ENCODE data around the gene RIN3. TPM values are rescaled to one million over a fixed set of nuclear protein-coding genes. Genes with fewer than 3 reads are reported as not detected.

The RIN3 gene
- total RNA-seq, 4 donors from 2014 or later = 13.5 to 22.2 (median 16.2) TPM

DNA sequence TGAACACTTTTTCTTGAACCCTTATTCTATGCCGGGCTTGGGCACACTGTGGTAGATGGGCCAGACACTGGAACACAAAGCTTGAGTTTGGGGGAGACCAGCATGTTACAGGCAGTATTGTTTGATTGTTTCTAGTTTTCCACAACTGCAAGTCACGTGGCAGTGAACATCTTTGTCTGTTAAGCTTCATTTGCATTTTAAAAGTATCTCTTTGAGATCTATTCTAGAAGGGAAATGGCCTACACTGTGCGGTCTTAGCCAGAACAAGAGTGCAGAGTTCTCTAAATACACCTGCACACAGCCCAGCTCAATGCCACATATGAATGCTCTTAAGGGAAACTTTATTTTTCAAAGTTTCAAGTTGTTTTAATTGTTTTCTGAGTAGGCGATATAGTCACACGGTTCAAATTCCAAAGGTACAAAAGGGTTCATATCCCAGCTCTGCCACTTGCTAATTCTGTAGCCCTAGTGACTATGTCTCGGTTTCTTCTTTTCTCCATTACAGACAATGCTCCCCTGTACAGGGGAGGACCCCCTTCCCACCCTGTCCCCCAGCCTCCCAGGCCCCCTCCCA lies 24.9 kb downstream of the RIN3 start:
- Histone ChIP-seq H3K9me3 (no peaks in the 10 kb centered on the region), H3K27ac (peak overlapping the region in 2 of 4 donors; percentile 81 to 85), H3K36me3 (no peaks in the 10 kb centered on the region), H3K27me3 (no peaks in the 10 kb centered on the region), H3K4me3 (no peak overlapping the region), H3K4me1 (peaks cover 0 to 51% (median 12%) of the 10 kb centered on the region in 3 donors)
- ATAC-seq = no peak
- TF ChIP-seq EP300 (IDR thresholded peaks at IDR 0.05) (no peak), POLR2AphosphoS5 (IDR thresholded peaks at IDR 0.05) (no peak), POLR2A (IDR thresholded peaks at IDR 0.05) (no peak)
- TF ChIP-seq, protein P1, sequence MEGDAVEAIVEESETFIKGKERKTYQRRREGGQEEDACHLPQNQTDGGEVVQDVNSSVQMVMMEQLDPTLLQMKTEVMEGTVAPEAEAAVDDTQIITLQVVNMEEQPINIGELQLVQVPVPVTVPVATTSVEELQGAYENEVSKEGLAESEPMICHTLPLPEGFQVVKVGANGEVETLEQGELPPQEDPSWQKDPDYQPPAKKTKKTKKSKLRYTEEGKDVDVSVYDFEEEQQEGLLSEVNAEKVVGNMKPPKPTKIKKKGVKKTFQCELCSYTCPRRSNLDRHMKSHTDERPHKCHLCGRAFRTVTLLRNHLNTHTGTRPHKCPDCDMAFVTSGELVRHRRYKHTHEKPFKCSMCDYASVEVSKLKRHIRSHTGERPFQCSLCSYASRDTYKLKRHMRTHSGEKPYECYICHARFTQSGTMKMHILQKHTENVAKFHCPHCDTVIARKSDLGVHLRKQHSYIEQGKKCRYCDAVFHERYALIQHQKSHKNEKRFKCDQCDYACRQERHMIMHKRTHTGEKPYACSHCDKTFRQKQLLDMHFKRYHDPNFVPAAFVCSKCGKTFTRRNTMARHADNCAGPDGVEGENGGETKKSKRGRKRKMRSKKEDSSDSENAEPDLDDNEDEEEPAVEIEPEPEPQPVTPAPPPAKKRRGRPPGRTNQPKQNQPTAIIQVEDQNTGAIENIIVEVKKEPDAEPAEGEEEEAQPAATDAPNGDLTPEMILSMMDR (IDR thresholded peaks at IDR 0.05) = no peak
- WGBS, 2 donors (ENCODE audit: low coverage in 1 of 2) = 78 to 83% methylated on average over 3 to 6 of the region's 6 CpGs

DNA sequence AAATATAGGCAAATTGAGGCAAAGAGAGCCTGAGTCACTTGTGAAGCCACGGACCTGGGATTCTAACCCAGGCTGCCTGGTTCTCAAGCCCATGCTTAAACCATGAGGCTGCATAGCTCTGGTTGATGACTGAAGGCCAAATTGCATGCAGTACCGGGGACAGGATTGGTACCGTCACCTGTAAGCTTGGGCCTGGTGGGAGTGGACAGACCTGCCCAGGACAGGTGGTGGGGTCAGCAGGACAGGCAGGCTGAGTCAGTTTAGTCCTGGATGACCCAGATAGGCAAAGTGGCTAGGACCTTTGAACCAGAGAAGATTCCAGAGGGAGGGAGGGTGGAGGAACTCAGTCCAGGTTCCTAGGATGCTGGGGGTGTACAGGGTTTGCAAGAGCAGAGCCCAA lies 25.8 kb downstream of the RIN3 start:
- TF ChIP-seq POLR2A (IDR thresholded peaks at IDR 0.05) (no peak), POLR2AphosphoS5 (IDR thresholded peaks at IDR 0.05) (no peak), EP300 (IDR thresholded peaks at IDR 0.05) (no peak)
- TF ChIP-seq, protein P1 (IDR thresholded peaks at IDR 0.05) = no peak
- H3K9me3 ChIP-seq = no peaks in the 10 kb centered on the region
- H3K27me3 ChIP-seq = no peaks in the 10 kb centered on the region
- H3K27ac ChIP-seq = peak overlapping the region in 3 of 4 donors; percentile 77 to 85 (median 81)
- H3K36me3 ChIP-seq = no peaks in the 10 kb centered on the region
- H3K4me1 ChIP-seq = peaks cover 0 to 51% (median 12%) of the 10 kb centered on the region in 3 donors
- WGBS, 2 donors (ENCODE audit: low coverage in 1 of 2) = no CpG with 5 or more reads among the region's 3 CpGs
- no peak for ATAC-seq
- no peak overlapping the region for H3K4me3 ChIP-seq

DNA sequence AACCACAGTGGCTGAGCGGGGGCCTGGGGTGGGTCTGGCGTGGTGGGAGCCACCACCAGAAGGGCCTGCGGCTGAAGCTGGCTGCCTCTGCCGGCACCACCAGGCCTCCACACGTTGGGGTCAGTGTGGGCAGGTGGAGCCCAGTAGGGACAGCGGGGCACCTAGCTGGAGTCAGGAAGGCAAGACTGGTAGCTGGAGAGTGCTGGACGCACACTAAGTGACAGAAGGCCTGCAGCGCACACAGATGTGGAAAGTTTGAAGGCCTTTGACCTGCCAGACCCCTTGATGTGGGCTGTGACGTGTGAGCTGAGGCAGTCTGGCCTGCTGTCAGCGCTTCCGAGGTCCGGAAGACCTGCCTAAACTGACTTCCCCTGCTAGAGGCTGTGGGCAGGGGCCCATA lies 26.3 kb downstream of the RIN3 start:
- no peaks in the 10 kb centered on the region for H3K27me3 ChIP-seq
- TF ChIP-seq, protein P1 (IDR thresholded peaks at IDR 0.05) = no peak
- TF ChIP-seq POLR2A (IDR thresholded peaks at IDR 0.05) (no peak), EP300 (IDR thresholded peaks at IDR 0.05) (no peak), POLR2AphosphoS5 (IDR thresholded peaks at IDR 0.05) (no peak)
- no peak overlapping the region for H3K4me3 ChIP-seq
- no peaks in the 10 kb centered on the region for H3K36me3 ChIP-seq
- peak; percentile 4 for ATAC-seq
- WGBS, 2 donors (ENCODE audit: low coverage in 1 of 2) = 69 to 100% methylated on average over 1 to 4 of the region's 12 CpGs
- H3K9me3 ChIP-seq = no peaks in the 10 kb centered on the region
- H3K27ac ChIP-seq = peak overlapping the region; percentile 10 to 85 (median 79)
- H3K4me1 ChIP-seq = peaks cover 0 to 51% (median 12%) of the 10 kb centered on the region in 3 donors

DNA sequence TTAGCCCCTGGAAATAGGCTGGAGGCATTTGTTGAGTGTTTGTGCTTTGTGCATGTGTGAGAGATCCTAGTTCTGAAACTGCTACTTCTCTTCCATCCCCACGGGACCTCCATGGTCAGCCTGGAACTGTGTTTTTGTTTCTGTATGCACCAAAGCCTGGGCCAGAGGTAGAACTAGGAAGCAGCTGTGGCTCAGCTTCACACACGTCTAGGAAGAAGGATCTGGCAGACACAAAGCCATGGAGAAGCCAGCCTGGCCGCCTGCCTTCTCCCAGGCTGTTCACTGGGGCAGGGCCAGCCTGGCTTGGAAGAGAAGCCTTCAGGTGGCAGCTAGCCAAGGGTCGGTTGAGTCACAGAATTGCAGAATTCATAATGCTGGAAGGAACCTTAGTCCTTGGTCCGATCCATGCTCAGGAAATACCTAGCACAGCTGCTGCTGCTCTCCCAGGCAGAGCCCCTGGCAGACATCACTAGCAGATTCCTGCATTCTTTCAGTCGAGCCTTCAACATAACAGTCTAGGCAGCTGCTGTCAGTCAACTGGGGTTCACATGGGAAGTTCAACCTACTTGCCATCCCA lies 27.0 kb downstream of the RIN3 start:
- Histone ChIP-seq H3K27me3 (no peaks in the 10 kb centered on the region), H3K4me1 (peaks cover 0 to 51% (median 12%) of the 10 kb centered on the region in 3 donors)
- peak; percentile 97 for ATAC-seq

DNA sequence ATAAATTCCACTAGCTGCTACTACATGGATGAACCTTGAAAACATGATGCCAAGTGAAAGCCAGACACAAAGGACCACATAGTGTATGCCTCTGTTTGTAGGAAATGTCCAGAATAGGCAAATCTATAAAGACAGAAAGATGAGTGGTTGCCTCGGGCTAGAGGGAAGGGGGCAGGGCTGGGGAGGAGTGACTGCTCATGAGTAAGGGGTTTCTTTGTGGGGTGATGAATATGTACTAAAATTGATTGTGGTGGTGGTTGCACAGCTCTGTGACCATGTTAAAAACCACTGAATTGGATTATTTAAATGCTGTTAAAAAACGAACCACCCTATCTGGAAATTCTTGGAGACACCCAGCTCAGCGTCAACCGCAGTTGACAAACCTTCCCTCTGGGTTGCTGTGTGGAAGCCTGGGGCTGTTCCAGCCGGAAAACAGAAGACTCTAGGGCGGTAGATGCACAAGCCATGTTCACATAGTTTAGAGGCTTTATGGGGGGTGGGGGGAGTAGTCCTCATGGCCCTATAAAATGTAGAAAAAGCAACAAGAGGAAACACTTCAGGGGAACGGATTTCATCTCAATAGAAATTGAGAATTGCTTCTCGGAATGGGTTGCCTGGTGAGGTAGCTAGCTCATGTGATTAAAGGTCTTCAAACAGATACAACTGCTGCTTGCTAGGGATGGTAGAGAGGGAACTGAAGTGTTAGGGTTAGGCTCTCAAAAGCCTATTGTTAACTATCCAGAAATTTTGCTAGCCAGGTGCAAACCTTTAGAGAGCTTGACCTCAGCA lies 29.4 kb downstream of the RIN3 start:
- ATAC-seq = no peak
- TF ChIP-seq, protein P1 (IDR thresholded peaks at IDR 0.05) = no peak
- TF ChIP-seq EP300 (IDR thresholded peaks at IDR 0.05) = no peak
- Histone ChIP-seq H3K4me3 (no peak overlapping the region), H3K27ac (no peak overlapping the region), H3K36me3 (no peaks in the 10 kb centered on the region), H3K27me3 (no peaks in the 10 kb centered on the region), H3K9me3 (no peaks in the 10 kb centered on the region), H3K4me1 (peaks cover 0 to 36% (median 12%) of the 10 kb centered on the region in 3 donors)
- 44 to 67% methylated on average over 4 to 6 of the region's 8 CpGs for WGBS, 2 donors (ENCODE audit: low coverage in 1 of 2)

More for the DNA sequence above, 27.0 kb downstream of the RIN3 start:
- H3K4me3 ChIP-seq = no peak overlapping the region
- WGBS, 2 donors (ENCODE audit: low coverage in 1 of 2) = 7 to 10% methylated on average over 2 to 4 of the region's 6 CpGs
- H3K9me3 ChIP-seq = no peaks in the 10 kb centered on the region
- peak; percentile 92 for TF ChIP-seq POLR2AphosphoS5 (IDR thresholded peaks at IDR 0.05)
- no peak for TF ChIP-seq POLR2A (IDR thresholded peaks at IDR 0.05)
- no peaks in the 10 kb centered on the region for H3K36me3 ChIP-seq
- peak overlapping the region; percentile 10 to 85 (median 79) for H3K27ac ChIP-seq

Measured in gastroesophageal sphincter (tissue), 4 donors.